Right lobe of liver (tissue), 4 donors: ENCODE measurements around the gene PTEN.

Source experiments
- CTCF ChIP-seq, 4 donors: fragments of 200-600 bp in 3 of 4; fragments of 450-650 bp in 1 of 4; IDR thresholded peaks; one replicate each; pipeline versions ENCODE4 v1.5.1 to v1.8.0; 2016 to 2022; ENCODE audit warnings: antibody characterized with exemption in 4 of 4, mild to moderate bottlenecking in 2 of 4
- POLR2A ChIP-seq: fragments of 450-650 bp; IDR thresholded peaks from one replicate; pipeline ENCODE4 v1.6.1; 2017; ENCODE audit warnings: antibody characterized with exemption, mild to moderate bottlenecking
- donor health status: DM: no; HTN: no; CAD: no.
- donor health status: DM: no; HTN: no; CAD: no.
- donor health status: DM: no; HTN: yes; CAD: no.

GRCh38 chr10:87915406-87915805, 52.0 kb downstream of the PTEN start:
- TF ChIP-seq POLR2A, result no peak
- TF ChIP-seq CTCF (IDR thresholded peaks at IDR 0.05), result no peak
